ENCODE measurements around the gene CAV2.
"Not testable (repeated sequence)": the region's sequence is repeated elsewhere in the genome, so short reads cannot be mapped to it uniquely, and the experiment has no call there.

CAV2 gene, protein sequence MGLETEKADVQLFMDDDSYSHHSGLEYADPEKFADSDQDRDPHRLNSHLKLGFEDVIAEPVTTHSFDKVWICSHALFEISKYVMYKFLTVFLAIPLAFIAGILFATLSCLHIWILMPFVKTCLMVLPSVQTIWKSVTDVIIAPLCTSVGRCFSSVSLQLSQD

GRCh38 chr7:116499168-116500077 lies at the start of gene CAV2:
Gene CAV2, plus strand, starts transcription at chr7:116499738. Its CDS starts 44 bp downstream, at chr7:116499782.
- DNase-seq (ENCODE audit: low read depth in 1 of 2, low spot score in 1 of 2): no peak

GRCh38 chr7:116449950-116450349 lies 49.6 kb upstream of the CAV2 start:
- no peak for DNase-seq (ENCODE audit: low read depth in 1 of 2, low spot score in 1 of 2)

GRCh38 chr7:116451957-116452729 lies 47.4 kb upstream of the CAV2 start:
- DNase-seq (ENCODE audit: low read depth in 1 of 2, low spot score in 1 of 2): no peak

DNA sequence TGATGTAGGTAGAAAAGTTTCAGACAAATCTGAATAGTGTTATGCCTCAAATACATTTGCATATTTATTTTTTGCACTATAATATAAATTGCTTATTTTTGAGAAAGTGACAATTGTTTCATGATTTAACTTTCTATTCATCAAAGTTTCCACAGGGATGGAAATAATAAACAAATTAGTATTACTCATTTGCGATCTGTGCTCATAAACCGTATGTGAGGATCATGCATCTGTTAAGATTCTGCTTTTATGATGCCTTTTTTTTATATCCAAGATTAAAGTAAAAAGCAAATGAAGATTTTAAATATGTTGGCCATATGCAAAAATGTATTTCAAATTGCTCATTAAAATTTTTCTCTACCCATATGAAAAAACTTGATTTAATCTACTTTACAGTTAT lies 45.2 kb upstream of the CAV2 start:
- no peak for DNase-seq (ENCODE audit: low read depth in 1 of 2, low spot score in 1 of 2)

- DNase-seq (ENCODE audit: low read depth in 1 of 2, low spot score in 1 of 2): no peak
These were observed 44.5 kb upstream of the CAV2 start for GRCh38 chr7:116455009-116455408.

- DNase-seq (ENCODE audit: low read depth in 1 of 2, low spot score in 1 of 2): no peak
These were observed 44.0 kb upstream of the CAV2 start for GRCh38 chr7:116455499-116455898.

- DNase-seq (ENCODE audit: low read depth in 1 of 2, low spot score in 1 of 2): no peak
These were observed 38.0 kb upstream of the CAV2 start for GRCh38 chr7:116461500-116461899.

DNA sequence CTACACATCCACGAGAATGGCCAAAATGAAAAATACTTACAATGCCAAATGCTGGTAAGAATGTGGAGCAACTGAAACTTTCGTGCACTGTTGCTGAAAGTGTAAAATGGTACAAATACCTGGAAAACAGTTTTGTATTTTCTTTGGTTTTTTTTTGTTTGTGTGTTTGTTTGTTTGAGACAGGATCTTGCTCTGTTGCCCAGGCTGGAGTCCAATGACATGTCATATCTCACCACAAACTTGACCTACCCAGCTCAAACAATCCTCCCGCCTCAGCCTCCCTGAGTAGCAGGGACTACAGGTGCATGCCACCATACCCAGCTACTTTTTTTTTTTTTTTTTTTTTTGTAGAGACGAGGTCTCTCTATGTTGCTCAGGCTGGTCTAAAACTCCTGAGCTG lies 35.6 kb upstream of the CAV2 start:
- DNase-seq (ENCODE audit: low read depth in 1 of 2, low spot score in 1 of 2): no peak

GRCh38 chr7:116464375-116464774 lies 35.2 kb upstream of the CAV2 start:
- no peak for DNase-seq (ENCODE audit: low read depth in 1 of 2, low spot score in 1 of 2)

DNA sequence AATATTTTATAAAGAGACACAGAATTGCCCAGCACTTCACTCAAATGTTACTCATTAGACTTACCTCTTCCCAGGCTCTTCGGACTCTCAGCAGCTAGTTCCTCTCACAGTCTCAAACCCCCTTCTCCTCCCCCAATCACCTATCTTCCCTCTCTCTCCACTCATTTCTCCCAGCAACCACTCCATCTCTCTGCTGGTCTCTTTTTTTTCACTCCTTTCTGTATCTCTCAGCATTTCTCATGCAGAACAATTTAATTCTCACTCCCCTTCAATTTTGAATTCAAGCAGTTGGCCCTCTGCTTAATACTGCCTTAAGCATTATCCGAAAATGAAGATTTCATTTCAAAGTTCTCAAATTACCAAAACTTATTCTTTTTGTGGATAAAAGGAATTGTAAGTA lies 34.4 kb upstream of the CAV2 start:
- DNase-seq (ENCODE audit: low read depth in 1 of 2, low spot score in 1 of 2): no peak

DNA sequence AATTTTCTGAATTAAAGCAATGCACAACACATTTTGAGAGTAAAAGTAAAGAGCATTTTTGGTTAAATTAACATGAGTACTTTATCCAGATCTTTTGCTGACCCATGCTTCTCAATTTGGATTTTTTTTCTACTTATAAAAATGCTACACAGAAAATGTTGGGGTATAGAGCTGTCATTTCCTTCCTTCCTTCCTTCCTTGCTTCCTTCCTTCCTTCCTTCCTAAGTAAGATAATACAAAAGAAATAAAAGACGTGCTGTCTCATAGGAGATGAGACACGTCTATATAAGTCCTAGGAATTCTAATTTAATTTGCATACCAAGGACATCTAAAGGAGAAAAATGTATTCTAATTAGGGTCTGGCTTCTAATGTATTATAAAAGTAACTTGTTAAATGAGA lies 31.0 kb upstream of the CAV2 start:
- no peak for DNase-seq (ENCODE audit: low read depth in 1 of 2, low spot score in 1 of 2)

DNA sequence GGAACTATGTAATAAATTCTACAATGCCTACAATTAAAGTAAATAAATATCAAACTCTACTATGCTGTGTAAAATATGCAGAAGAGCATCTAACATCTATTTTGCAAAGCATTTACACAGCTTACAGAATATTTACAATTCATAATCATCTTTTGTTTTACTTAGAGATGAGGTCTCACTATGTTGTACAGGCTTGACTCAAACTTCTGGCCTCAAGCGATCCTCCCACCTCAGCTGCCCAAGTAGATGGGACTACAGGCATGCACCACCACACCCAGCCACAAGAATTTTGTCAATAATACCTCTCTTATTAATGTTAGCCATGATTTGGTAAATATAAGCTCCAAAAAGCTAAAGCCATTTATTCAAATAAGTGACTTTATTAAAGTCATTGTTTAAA lies 21.9 kb upstream of the CAV2 start:
- DNase-seq (ENCODE audit: low read depth in 1 of 2, low spot score in 1 of 2): no peak

DNA sequence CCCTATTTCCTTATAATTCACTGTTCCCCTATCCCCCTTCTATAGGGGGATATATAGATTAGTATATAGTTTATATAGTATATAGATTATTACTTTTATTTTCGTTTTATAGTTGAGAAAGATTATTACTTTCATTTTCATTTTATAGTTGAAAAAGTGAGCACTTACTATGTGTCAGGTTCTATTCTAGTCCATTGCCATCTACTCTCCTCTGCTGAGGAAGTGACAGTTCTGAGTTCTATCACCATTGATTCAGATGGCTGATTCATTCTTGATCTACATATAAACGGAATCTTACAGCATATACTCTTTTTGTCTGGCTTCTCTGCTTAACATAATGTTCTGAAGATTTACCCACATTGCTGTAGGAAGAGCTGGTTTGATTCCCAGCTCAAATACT lies 20.7 kb upstream of the CAV2 start:
- no peak for DNase-seq (ENCODE audit: low read depth in 1 of 2, low spot score in 1 of 2)

DNA sequence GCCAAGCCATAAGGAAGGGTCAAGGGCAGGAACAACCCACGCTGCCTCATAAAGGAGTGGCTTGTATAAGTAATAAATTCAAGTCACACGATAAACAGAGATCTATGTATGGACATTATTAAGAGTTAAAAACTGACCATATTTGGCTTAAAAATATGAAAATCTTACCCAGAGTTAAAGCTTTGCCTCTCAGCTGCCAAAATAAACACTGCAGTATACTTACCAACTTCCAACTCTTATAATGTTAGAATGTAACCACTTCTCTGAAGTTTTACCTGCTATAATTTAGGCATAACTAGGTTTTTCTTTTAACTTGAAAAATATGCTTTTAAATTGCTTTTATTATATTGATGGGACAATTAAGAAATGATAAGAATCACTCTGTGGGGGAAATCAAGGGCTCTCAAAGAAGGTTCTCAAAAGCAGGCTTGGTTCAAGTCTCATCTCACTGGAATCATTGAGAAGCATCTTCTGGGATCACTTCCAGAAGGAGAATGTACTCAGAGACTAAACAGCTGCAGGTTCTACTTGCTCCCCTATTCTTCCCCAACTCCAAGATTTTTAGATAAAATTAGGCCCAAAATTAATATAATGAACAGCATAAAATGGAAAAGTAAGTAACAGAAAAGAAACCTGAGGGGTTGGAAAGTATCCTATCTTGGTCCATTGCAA lies 16.1 kb upstream of the CAV2 start:
- DNase-seq (ENCODE audit: low read depth in 1 of 2, low spot score in 1 of 2): no peak

- not testable (repeated sequence) for DNase-seq (ENCODE audit: low read depth in 1 of 2, low spot score in 1 of 2)
These were observed 15.1 kb upstream of the CAV2 start for GRCh38 chr7:116484389-116484788.

DNA sequence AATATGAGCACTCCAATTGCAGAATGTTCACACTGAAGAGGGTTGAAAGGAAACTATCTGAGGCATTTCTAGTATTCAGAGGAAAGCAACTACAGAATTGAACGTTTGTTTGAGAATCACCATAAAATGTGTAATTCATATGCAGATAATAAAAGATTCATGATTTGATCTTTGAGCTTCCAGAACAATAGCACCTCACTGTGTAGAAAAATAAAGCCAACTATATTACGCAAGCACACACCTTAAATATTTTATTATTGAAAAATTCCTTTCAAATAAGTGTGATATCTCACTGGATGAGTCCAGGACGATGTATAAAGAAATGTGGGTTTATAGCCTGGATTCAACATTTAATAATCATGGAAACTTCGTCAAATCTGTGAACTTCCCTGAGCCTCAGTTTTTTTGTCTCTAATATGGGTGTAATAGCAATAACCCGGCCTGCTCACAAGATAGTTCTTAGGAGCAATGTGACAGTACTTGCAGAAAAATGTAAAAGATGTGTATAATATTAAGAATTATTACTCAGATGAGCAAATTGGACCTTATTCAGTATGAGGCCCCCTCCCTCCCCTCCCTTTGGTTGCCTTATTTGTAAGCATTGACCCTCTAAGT lies 11.5 kb upstream of the CAV2 start:
- no peak for DNase-seq (ENCODE audit: low read depth in 1 of 2, low spot score in 1 of 2)

DNA sequence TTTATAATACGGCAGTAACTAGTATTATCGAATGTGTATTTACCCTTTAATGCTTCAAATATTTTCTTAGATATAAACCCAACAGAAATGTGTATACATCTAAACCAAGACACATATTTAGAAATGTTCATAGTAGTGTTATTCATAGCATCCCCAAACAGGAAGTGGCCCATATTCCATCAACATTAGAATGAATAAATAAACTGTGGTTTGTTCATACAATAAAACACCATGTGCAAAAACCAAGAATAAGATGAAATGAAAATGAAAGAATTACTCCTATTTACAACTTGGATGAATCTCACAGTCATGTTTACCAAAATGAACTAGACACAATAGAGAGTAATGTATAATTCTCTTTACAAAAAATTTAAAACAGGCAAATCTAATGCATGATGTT lies 9.2 kb upstream of the CAV2 start:
- no peak for DNase-seq (ENCODE audit: low read depth in 1 of 2, low spot score in 1 of 2)

GRCh38 chr7:116491887-116492653 lies 7.5 kb upstream of the CAV2 start:
- no peak for DNase-seq (ENCODE audit: low read depth in 1 of 2, low spot score in 1 of 2)

- DNase-seq (ENCODE audit: low read depth in 1 of 2, low spot score in 1 of 2): no peak
These were observed 6.9 kb upstream of the CAV2 start for GRCh38 chr7:116492654-116493109.

- no peak for DNase-seq (ENCODE audit: low read depth in 1 of 2, low spot score in 1 of 2)
These were observed 6.1 kb upstream of the CAV2 start for GRCh38 chr7:116493449-116493848.

All from stimulated activated CD4-positive, alpha-beta T cell treated with anti-CD3 and anti-CD28 coated beads, Interleukin-15, amount 100 ng/mL, for 1 hour (primary cell).